CD14-positive monocyte (primary cell): ENCODE measurements around the gene EHF. TPM values are rescaled to one million over a fixed set of nuclear protein-coding genes. Genes with fewer than 3 reads are reported as not detected.
A peak's percentile ranks its signal among the peaks of the same experiment; 100 is the strongest.

ENCODE experiments used
- DNase-seq, 3 donors: peaks; one replicate each; pipeline ENCODE4 v3.0.0-alpha.2; 2011 to 2022
- H2AFZ ChIP-seq: 2 replicates; pipeline ENCODE4 v1.6.0; 2012; ENCODE audit warnings: mild to moderate bottlenecking, low read depth, low read length, inconsistent platforms; ENCODE audit not compliant: insufficient read depth, poor library complexity, severe bottlenecking
- H3K27ac ChIP-seq, 2 donors: 1 replicate in 1 of 2; 2 replicates in 1 of 2; pipeline ENCODE4 v1.5.1; 2012 to 2013; ENCODE audit warnings: low read length in 2 of 2, control low read depth in 1 of 2, inconsistent platforms in 1 of 2, low read depth in 1 of 2, mild to moderate bottlenecking in 1 of 2
- H3K27me3 ChIP-seq, 2 donors: one replicate each; pipeline versions ENCODE4 v1.6.0 to v1.6.1; 2011 to 2013; ENCODE audit warnings: low read length in 2 of 2; ENCODE audit not compliant: control insufficient read depth in 2 of 2, insufficient read depth in 2 of 2
- H3K36me3 ChIP-seq, 2 donors: replicated peaks in 1 of 2; 1 replicate in 1 of 2; 2 replicates in 1 of 2; pipeline versions ENCODE4 v1.5.1 to v1.6.1; 2012 to 2013; ENCODE audit warnings: low read length in 2 of 2, control low read depth in 1 of 2, inconsistent platforms in 1 of 2, mild to moderate bottlenecking in 1 of 2; ENCODE audit not compliant: insufficient read depth in 2 of 2, control insufficient read depth in 1 of 2
- H3K4me1 ChIP-seq, 2 donors: 1 replicate in 1 of 2; 2 replicates in 1 of 2; pipeline versions ENCODE4 v1.5.1 to v1.6.1; 2012 to 2013; ENCODE audit warnings: low read length in 2 of 2, control low read depth in 1 of 2, inconsistent platforms in 1 of 2, mild to moderate bottlenecking in 1 of 2, moderate library complexity in 1 of 2; ENCODE audit not compliant: insufficient read depth in 2 of 2, control insufficient read depth in 1 of 2
- H3K4me2 ChIP-seq: replicated peaks from 2 replicates; pipeline ENCODE3; 2012; ENCODE audit warnings: low read length, moderate library complexity, mild to moderate bottlenecking; ENCODE audit not compliant: poor library complexity, severe bottlenecking; ENCODE audit errors: extremely low read depth
- H3K4me3 ChIP-seq, 3 experiments: fragments of 200-600 bp in 1 of 3; sonication (generic) in 1 of 3; replicated peaks in 1 of 3; 1 replicate in 2 of 3; 2 replicates in 1 of 3; pipeline ENCODE4 v1.5.1; 2011 to 2013; ENCODE audit warnings: low read length in 3 of 3, mild to moderate bottlenecking in 3 of 3, control low read depth in 2 of 3, low read depth in 2 of 3, inconsistent platforms in 1 of 3, moderate library complexity in 1 of 3
- H3K79me2 ChIP-seq: 2 replicates; pipeline ENCODE4 v1.6.0; 2012; ENCODE audit warnings: mild to moderate bottlenecking, control low read depth, inconsistent platforms, low read length, moderate library complexity; ENCODE audit not compliant: insufficient read depth
- H3K9ac ChIP-seq: 2 replicates; pipeline ENCODE4 v1.6.0; 2017; ENCODE audit warnings: low read length, mild to moderate bottlenecking; ENCODE audit not compliant: insufficient read depth, poor library complexity, severe bottlenecking
- H3K9me3 ChIP-seq, 2 donors: replicated peaks in 1 of 2; 1 replicate in 1 of 2; 2 replicates in 1 of 2; pipeline versions ENCODE4 v1.5.1 to v1.6.1; 2012 to 2013; ENCODE audit warnings: low read length in 2 of 2, control low read depth in 1 of 2; ENCODE audit not compliant: control insufficient read depth in 1 of 2, insufficient read depth in 1 of 2
- H4K20me1 ChIP-seq: 2 replicates; pipeline ENCODE4 v1.6.0; 2012; ENCODE audit warnings: mild to moderate bottlenecking, low read length, control low read depth, moderate library complexity; ENCODE audit not compliant: insufficient read depth
- H3K27ac Mint-ChIP-seq, 7 donors: one replicate each; pipeline ENCODE4 v1.8.0; 2020; ENCODE audit warnings: mild to moderate bottlenecking in 7 of 7, mixed read lengths in 7 of 7, moderate library complexity in 6 of 7, inconsistent platforms in 2 of 7
- H3K27me3 Mint-ChIP-seq, 3 donors: one replicate each; pipeline ENCODE4 v1.8.0; 2021 to 2022; ENCODE audit warnings: low read depth in 3 of 3, mild to moderate bottlenecking in 3 of 3, mixed read lengths in 3 of 3, moderate library complexity in 3 of 3, inconsistent platforms in 1 of 3
- H3K36me3 Mint-ChIP-seq, 2 donors: one replicate each; pipeline ENCODE4 v1.8.0; 2020; ENCODE audit warnings: mixed read lengths in 2 of 2, inconsistent platforms in 1 of 2, mild to moderate bottlenecking in 1 of 2
- H3K4me1 Mint-ChIP-seq: one replicate; pipeline ENCODE4 v1.8.0; 2020; ENCODE audit warnings: mild to moderate bottlenecking, mixed read lengths
- H3K4me3 Mint-ChIP-seq, 2 donors: one replicate each; pipeline ENCODE4 v1.8.0; 2020; ENCODE audit warnings: mild to moderate bottlenecking in 2 of 2, mixed read lengths in 2 of 2, moderate library complexity in 1 of 2
- H3K9me3 Mint-ChIP-seq, 7 donors: one replicate each; pipeline ENCODE4 v1.8.0; 2020 to 2022; ENCODE audit warnings: mixed read lengths in 7 of 7, mild to moderate bottlenecking in 6 of 7, moderate library complexity in 6 of 7, inconsistent platforms in 2 of 7
- CTCF ChIP-seq: fragments of 200-600 bp; IDR thresholded peaks from one replicate; pipeline ENCODE4 v1.8.0; 2022; ENCODE audit warnings: antibody characterized with exemption, mild to moderate bottlenecking
- WGBS: methylation state at CpG from one replicate; pipeline ENCODE4 v1.1.5; 2013; ENCODE audit warnings: missing lambda C conversion rate; ENCODE audit not compliant: insufficient coverage; 5-methylcytosine and 5-hydroxymethylcytosine counted together
- intact Hi-C, 2 donors: fragments of 100-400 bp; cut with micrococcal nuclease; formaldehyde crosslinking; loops; one replicate each; pipeline versions ENCODE4 v1.15.0 to v1.15.1; 2023
- polyA plus RNA-seq, 3 donors: library from polyadenylated mRNA; depleted of rRNA in 1 of 3; unstranded in 2 of 3; stranded (reverse) in 1 of 3; fragments of 300-500 nt in 2 of 3; fragments of >200 nt in 1 of 3; fragmentation: Illumina TruSeq in 2 of 3; gene quantifications; 1 replicate in 2 of 3; 2 replicates in 1 of 3; pipeline ENCODE4 v1.2.3, GENCODE V29; 2012 to 2021

The EHF gene
- polyA plus RNA-seq, 3 donors: 0.17 to 0.21 TPM; not detected in 1

- no peak for TF ChIP-seq CTCF
- H3K9me3 Mint-ChIP-seq: peaks cover 0 to 3% (median 0%) of the 10 kb centered on the region in 7 donors
- WGBS: no CpG with 5 or more reads among the region's 5 CpGs
These were observed 10.4 kb upstream of the EHF start for GRCh38 chr11:34610324-34611041.

GRCh38 chr11:34613015-34613414, 7.9 kb upstream of the EHF start:
- intact Hi-C loops: no loop called here
- peak overlapping the region in 1 of 2 donors; percentile 39 for H3K27ac ChIP-seq
- peaks cover 0 to 2% (median 2%) of the 10 kb centered on the region in 3 donors for H3K27me3 Mint-ChIP-seq

More at GRCh38 chr11:34610324-34611041, 10.4 kb upstream of the EHF start:
- no peak overlapping the region for H3K9ac ChIP-seq
- Mint-ChIP-seq H3K4me3 (no peak overlapping the region), H3K27me3 (peaks cover 0 to 2% (median 2%) of the 10 kb centered on the region in 3 donors), H3K4me1 (peaks cover 46% of the 10 kb centered on the region), H3K36me3 (no peaks in the 10 kb centered on the region), H3K27ac (no peak overlapping the region)
- no peak for DNase-seq
- H3K36me3 ChIP-seq: no peaks in the 10 kb centered on the region
- H4K20me1 ChIP-seq: no peaks in the 10 kb centered on the region
- no peak overlapping the region for H2AFZ ChIP-seq
- H3K9me3 ChIP-seq: no peaks in the 10 kb centered on the region
- no peak overlapping the region for H3K27ac ChIP-seq
- H3K79me2 ChIP-seq: no peaks in the 10 kb centered on the region
- no peak overlapping the region for H3K4me2 ChIP-seq
- H3K4me3 ChIP-seq: no peak overlapping the region
- H3K4me1 ChIP-seq: peaks cover 43 to 44% of the 10 kb centered on the region in 2 donors
- intact Hi-C loops: no loop called here
- H3K27me3 ChIP-seq: no peaks in the 10 kb centered on the region

More at GRCh38 chr11:34613015-34613414, 7.9 kb upstream of the EHF start:
- Histone ChIP-seq H2AFZ (no peak overlapping the region), H3K36me3 (no peaks in the 10 kb centered on the region), H3K27me3 (no peaks in the 10 kb centered on the region), H4K20me1 (no peaks in the 10 kb centered on the region), H3K4me3 (peak overlapping the region in 1 of 3 experiments; percentile 13), H3K4me1 (peaks cover 33 to 35% of the 10 kb centered on the region in 2 donors), H3K79me2 (no peaks in the 10 kb centered on the region), H3K9me3 (no peaks in the 10 kb centered on the region), H3K4me2 (no peak overlapping the region), H3K9ac (no peak overlapping the region)
- TF ChIP-seq CTCF: no peak
- H3K27ac Mint-ChIP-seq: peak overlapping the region in 3 of 7 donors; percentile 7 to 34 (median 23)
- H3K4me3 Mint-ChIP-seq: no peak overlapping the region
- peaks cover 35% of the 10 kb centered on the region for H3K4me1 Mint-ChIP-seq
- H3K36me3 Mint-ChIP-seq: peaks cover 0 to 2% of the 10 kb centered on the region in 2 donors
- peaks cover 0 to 3% (median 0%) of the 10 kb centered on the region in 7 donors for H3K9me3 Mint-ChIP-seq
- no peak for DNase-seq
